Measurements from ENCODE around the gene HJURP.

Gene HJURP

GRCh38 chr2:233807966-233808935 lies 46.1 kb downstream of the HJURP start:
- Histone ChIP-seq H3K4me2 (ENCODE audit: low read length) (no peak overlapping the region), H3K9me3 (replicated peaks; ENCODE audit: low read length) (no peaks in the 10 kb centered on the region), H3K27me3 (ENCODE audit: control insufficient read depth, insufficient read depth, low read length) (peaks cover 21% of the 10 kb centered on the region), H3K9ac (ENCODE audit: low read depth, low read length) (no peak overlapping the region), H3K4me3 (ENCODE audit: low read length) (no peak overlapping the region), H3K4me1 (ENCODE audit: control insufficient read depth, insufficient read depth, low read length) (no peaks in the 10 kb centered on the region), H3K36me3 (ENCODE audit: insufficient read depth, low read length) (no peaks in the 10 kb centered on the region)

GRCh38 chr2:233807215-233807865 lies 47.0 kb downstream of the HJURP start:
- Histone ChIP-seq H3K36me3 (ENCODE audit: insufficient read depth, low read length) (no peaks in the 10 kb centered on the region), H3K27me3 (ENCODE audit: control insufficient read depth, insufficient read depth, low read length) (peaks cover 21% of the 10 kb centered on the region), H3K4me3 (ENCODE audit: low read length) (no peak overlapping the region), H3K4me2 (ENCODE audit: low read length) (no peak overlapping the region), H3K4me1 (ENCODE audit: control insufficient read depth, insufficient read depth, low read length) (no peaks in the 10 kb centered on the region), H3K9me3 (replicated peaks; ENCODE audit: low read length) (no peaks in the 10 kb centered on the region), H3K9ac (ENCODE audit: low read depth, low read length) (no peak overlapping the region)

- H3K36me3 ChIP-seq (ENCODE audit: insufficient read depth, low read length): no peaks in the 10 kb centered on the region
- no peaks in the 10 kb centered on the region for H3K9me3 ChIP-seq (replicated peaks; ENCODE audit: low read length)
- H3K4me1 ChIP-seq (ENCODE audit: control insufficient read depth, insufficient read depth, low read length): no peaks in the 10 kb centered on the region
- peaks cover 12% of the 10 kb centered on the region for H3K27me3 ChIP-seq (ENCODE audit: control insufficient read depth, insufficient read depth, low read length)
- no peak overlapping the region for H3K4me3 ChIP-seq (ENCODE audit: low read length)
- H3K4me2 ChIP-seq (ENCODE audit: low read length): no peak overlapping the region
- H3K9ac ChIP-seq (ENCODE audit: low read depth, low read length): no peak overlapping the region
Observed at GRCh38 chr2:233803994-233804393, 50.3 kb downstream of the HJURP start.

- Histone ChIP-seq H3K27me3 (ENCODE audit: control insufficient read depth, insufficient read depth, low read length) (peaks cover 9% of the 10 kb centered on the region), H3K9ac (ENCODE audit: low read depth, low read length) (no peak overlapping the region), H3K4me1 (ENCODE audit: control insufficient read depth, insufficient read depth, low read length) (no peaks in the 10 kb centered on the region), H3K36me3 (ENCODE audit: insufficient read depth, low read length) (no peaks in the 10 kb centered on the region), H3K4me2 (ENCODE audit: low read length) (no peak overlapping the region), H3K9me3 (replicated peaks; ENCODE audit: low read length) (no peaks in the 10 kb centered on the region), H3K4me3 (ENCODE audit: low read length) (no peak overlapping the region)
Observed at GRCh38 chr2:233803292-233803911, 50.9 kb downstream of the HJURP start.

GRCh38 chr2:233802132-233802815 lies 52.1 kb downstream of the HJURP start:
- no peak overlapping the region for H3K4me2 ChIP-seq (ENCODE audit: low read length)
- no peaks in the 10 kb centered on the region for H3K9me3 ChIP-seq (replicated peaks; ENCODE audit: low read length)
- no peak overlapping the region for H3K9ac ChIP-seq (ENCODE audit: low read depth, low read length)
- no peak overlapping the region for H3K4me3 ChIP-seq (ENCODE audit: low read length)
- peaks cover 4% of the 10 kb centered on the region for H3K27me3 ChIP-seq (ENCODE audit: control insufficient read depth, insufficient read depth, low read length)
- H3K4me1 ChIP-seq (ENCODE audit: control insufficient read depth, insufficient read depth, low read length): no peaks in the 10 kb centered on the region
- H3K36me3 ChIP-seq (ENCODE audit: insufficient read depth, low read length): no peaks in the 10 kb centered on the region

GRCh38 chr2:233801357-233802131 lies 52.8 kb downstream of the HJURP start:
- no peaks in the 10 kb centered on the region for H3K36me3 ChIP-seq (ENCODE audit: insufficient read depth, low read length)
- H3K9me3 ChIP-seq (replicated peaks; ENCODE audit: low read length): no peaks in the 10 kb centered on the region
- peaks cover 4% of the 10 kb centered on the region for H3K27me3 ChIP-seq (ENCODE audit: control insufficient read depth, insufficient read depth, low read length)
- no peak overlapping the region for H3K4me3 ChIP-seq (ENCODE audit: low read length)
- no peak overlapping the region for H3K4me2 ChIP-seq (ENCODE audit: low read length)
- H3K9ac ChIP-seq (ENCODE audit: low read depth, low read length): no peak overlapping the region
- no peaks in the 10 kb centered on the region for H3K4me1 ChIP-seq (ENCODE audit: control insufficient read depth, insufficient read depth, low read length)

GRCh38 chr2:233800208-233800607 lies 54.1 kb downstream of the HJURP start:
- H3K4me3 ChIP-seq (ENCODE audit: low read length): no peak overlapping the region
- no peak overlapping the region for H3K9ac ChIP-seq (ENCODE audit: low read depth, low read length)
- no peaks in the 10 kb centered on the region for H3K4me1 ChIP-seq (ENCODE audit: control insufficient read depth, insufficient read depth, low read length)
- H3K9me3 ChIP-seq (replicated peaks; ENCODE audit: low read length): no peaks in the 10 kb centered on the region
- H3K36me3 ChIP-seq (ENCODE audit: insufficient read depth, low read length): no peaks in the 10 kb centered on the region
- no peak overlapping the region for H3K4me2 ChIP-seq (ENCODE audit: low read length)
- H3K27me3 ChIP-seq (ENCODE audit: control insufficient read depth, insufficient read depth, low read length): peaks cover 4% of the 10 kb centered on the region

GRCh38 chr2:233799716-233800115 lies 54.6 kb downstream of the HJURP start:
- H3K4me1 ChIP-seq (ENCODE audit: control insufficient read depth, insufficient read depth, low read length): no peaks in the 10 kb centered on the region
- H3K27me3 ChIP-seq (ENCODE audit: control insufficient read depth, insufficient read depth, low read length): peaks cover 4% of the 10 kb centered on the region
- H3K36me3 ChIP-seq (ENCODE audit: insufficient read depth, low read length): no peaks in the 10 kb centered on the region
- no peaks in the 10 kb centered on the region for H3K9me3 ChIP-seq (replicated peaks; ENCODE audit: low read length)
- no peak overlapping the region for H3K9ac ChIP-seq (ENCODE audit: low read depth, low read length)
- H3K4me3 ChIP-seq (ENCODE audit: low read length): no peak overlapping the region
- H3K4me2 ChIP-seq (ENCODE audit: low read length): no peak overlapping the region

- no peak overlapping the region for H3K4me3 ChIP-seq (ENCODE audit: low read length)
- no peaks in the 10 kb centered on the region for H3K4me1 ChIP-seq (ENCODE audit: control insufficient read depth, insufficient read depth, low read length)
- no peaks in the 10 kb centered on the region for H3K36me3 ChIP-seq (ENCODE audit: insufficient read depth, low read length)
- H3K4me2 ChIP-seq (ENCODE audit: low read length): no peak overlapping the region
- no peaks in the 10 kb centered on the region for H3K9me3 ChIP-seq (replicated peaks; ENCODE audit: low read length)
- no peaks in the 10 kb centered on the region for H3K27me3 ChIP-seq (ENCODE audit: control insufficient read depth, insufficient read depth, low read length)
- no peak overlapping the region for H3K9ac ChIP-seq (ENCODE audit: low read depth, low read length)
Observed at GRCh38 chr2:233799087-233799665, 55.2 kb downstream of the HJURP start.

- H3K4me2 ChIP-seq (ENCODE audit: low read length): no peak overlapping the region
- no peak overlapping the region for H3K4me3 ChIP-seq (ENCODE audit: low read length)
- H3K9me3 ChIP-seq (replicated peaks; ENCODE audit: low read length): no peaks in the 10 kb centered on the region
- no peaks in the 10 kb centered on the region for H3K27me3 ChIP-seq (ENCODE audit: control insufficient read depth, insufficient read depth, low read length)
- no peaks in the 10 kb centered on the region for H3K4me1 ChIP-seq (ENCODE audit: control insufficient read depth, insufficient read depth, low read length)
- H3K9ac ChIP-seq (ENCODE audit: low read depth, low read length): no peak overlapping the region
- H3K36me3 ChIP-seq (ENCODE audit: insufficient read depth, low read length): no peaks in the 10 kb centered on the region
Observed at GRCh38 chr2:233798335-233799086, 55.8 kb downstream of the HJURP start.

Measured in skeletal muscle satellite cell (primary cell).